Brain pericyte (primary cell): Measurements from ENCODE around the gene SNAI1.

Experiments
- DNase-seq: peaks from one replicate; pipeline ENCODE4 v3.0.0-alpha.2; 2012; ENCODE audit warnings: low read depth, low spot score

SNAI1 gene

DNA sequence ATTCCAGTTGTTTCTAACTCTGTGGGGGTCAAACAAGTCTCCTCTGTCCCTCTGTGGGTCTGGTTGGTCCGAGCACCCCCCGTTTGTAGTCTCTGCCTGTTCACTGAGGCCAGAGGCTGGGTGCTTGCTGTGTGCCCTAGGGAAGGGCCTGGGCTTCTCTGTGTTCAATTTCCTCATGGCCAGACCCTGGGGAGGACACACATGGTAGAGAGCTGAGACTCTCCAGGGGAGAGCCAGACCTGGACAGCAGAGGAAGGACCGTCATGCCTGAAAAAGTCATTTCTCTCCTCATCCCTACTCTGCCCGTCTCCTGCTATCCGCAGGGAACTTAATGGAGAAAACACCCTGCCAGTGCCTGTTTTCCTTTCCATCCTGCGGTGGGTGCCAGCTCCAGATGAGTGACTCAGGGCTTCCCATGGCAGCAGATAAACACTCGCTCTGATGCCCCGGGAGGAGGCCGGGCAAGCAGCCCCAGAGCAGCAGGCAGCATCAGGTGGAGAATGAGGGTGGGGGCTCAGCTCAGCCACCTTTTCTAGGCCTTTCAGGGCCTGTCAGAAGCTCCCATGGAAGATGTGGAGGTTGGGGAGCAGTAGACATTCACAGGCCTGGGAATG is 51.9 kb downstream of the SNAI1 start:
- DNase-seq, result no peak

DNA sequence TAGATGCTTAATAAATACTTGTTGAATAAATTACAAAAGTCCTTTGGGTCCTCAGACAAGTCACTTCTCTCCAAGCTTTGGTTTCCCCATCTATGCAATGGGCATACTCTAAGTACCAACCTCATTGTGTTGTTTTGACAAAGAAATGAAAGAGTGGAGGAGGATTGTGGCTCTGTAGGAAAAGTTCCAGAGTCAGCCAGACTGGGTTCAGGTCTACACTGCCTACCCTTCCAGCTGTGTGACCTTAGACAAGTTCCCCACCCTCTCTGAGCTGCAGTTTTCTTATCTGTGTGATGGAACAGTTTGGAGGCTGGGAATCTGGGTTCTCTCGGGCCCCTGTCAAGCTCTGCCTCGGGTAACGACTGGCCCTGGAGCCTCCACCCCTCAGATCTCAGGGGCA is 53.9 kb downstream of the SNAI1 start:
- DNase-seq, result no peak

DNA sequence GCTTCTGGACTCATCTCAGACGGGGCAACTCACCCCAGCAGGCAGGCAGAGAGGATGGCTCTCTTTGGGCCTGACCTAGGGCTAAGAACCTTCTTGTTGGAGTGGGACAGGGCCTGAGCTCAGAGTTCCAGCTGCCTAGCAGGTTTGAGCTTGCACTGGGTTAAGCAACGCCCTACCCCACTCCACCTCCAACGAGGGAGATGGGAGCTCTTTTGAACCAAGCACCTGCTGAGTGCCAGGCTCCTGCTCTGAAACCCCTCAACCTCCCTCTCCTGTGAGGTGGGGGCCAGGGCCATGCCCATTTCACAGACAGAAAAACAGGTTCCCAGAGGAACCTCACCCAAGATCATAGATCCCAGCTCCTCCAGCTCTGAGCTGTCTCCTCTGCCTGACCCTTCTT is 54.3 kb downstream of the SNAI1 start:
- DNase-seq, result no peak

DNA sequence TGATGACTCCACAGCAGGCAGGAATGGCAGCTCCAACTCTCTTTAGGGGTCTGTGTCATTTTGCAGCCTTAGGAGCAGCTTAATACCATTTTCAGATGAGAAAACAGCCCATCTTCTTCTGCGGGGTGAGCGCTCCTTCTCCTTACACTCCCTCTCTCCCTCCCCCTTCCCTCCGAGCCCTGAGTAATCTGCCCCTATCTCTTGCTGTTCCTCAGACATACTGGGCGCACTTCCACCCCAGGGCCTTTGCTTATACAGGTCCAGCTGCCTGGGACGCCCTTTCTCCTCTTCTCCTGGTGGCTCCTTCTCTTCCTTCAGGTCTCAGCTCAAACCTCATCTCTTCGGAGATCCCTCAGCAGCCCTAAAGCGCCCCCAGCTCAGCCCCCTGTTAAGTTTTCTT is 54.8 kb downstream of the SNAI1 start:
- no peak for DNase-seq

DNA sequence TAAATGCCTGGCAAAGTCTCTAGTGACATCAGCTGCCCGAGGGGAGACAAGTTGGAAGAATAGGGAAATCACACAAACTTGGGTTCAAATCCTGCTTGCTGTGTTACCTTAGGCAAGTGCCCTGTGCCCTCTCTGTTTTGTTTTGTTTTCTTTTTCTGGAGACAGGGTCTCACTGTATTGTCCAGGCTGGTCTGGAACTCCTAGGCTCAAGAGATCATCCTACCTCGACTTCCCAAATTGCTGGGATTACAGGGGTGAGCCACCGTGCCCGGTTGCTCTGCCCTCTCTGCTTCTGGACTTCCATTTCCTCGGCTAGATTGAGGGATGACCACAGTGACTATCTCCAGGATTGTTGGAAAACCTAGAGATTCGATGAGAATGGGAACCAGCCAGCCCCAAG is 55.4 kb downstream of the SNAI1 start:
- no peak for DNase-seq
